NCI-H1436 treated with DMSO at 0.1 percent for 48 hours (cell line): Measurements from ENCODE around the gene PPCS.
"Not testable (repeated sequence)": the region's sequence is repeated elsewhere in the genome, so short reads cannot be mapped to it uniquely, and the experiment has no call there.

Source experiments
- DNase-seq: peaks from one replicate; lab custom pipeline; 2025; lab: John Stamatoyannopoulos, UW

PPCS gene

GRCh38 chr1:42453386-42453785 lies 3.0 kb upstream of the PPCS start:
- no peak for DNase-seq

- DNase-seq = no peak
Measured at GRCh38 chr1:42454403-42454802, 1.9 kb upstream of the PPCS start.

GRCh38 chr1:42456754-42457089 lies 379 bp downstream of the PPCS start:
- no peak for DNase-seq

- DNase-seq = no peak
Measured at GRCh38 chr1:42461196-42461595, 4.9 kb downstream of the PPCS start.

- DNase-seq = peak; percentile 96
Measured at GRCh38 chr1:42462828-42463763, 6.8 kb downstream of the PPCS start, which contains the start of gene CCDC30. TSS of gene CCDC30 (plus strand) at chr1:42463286. CDS start at chr1:42480552, 17,266 bp downstream.

- no peak for DNase-seq
Measured at GRCh38 chr1:42463921-42464320, 7.6 kb downstream of the PPCS start.

GRCh38 chr1:42466030-42466429 lies 9.7 kb downstream of the PPCS start:
- no peak for DNase-seq

GRCh38 chr1:42469727-42470126 lies 13.4 kb downstream of the PPCS start:
- no peak for DNase-seq

GRCh38 chr1:42476605-42477004 lies 20.3 kb downstream of the PPCS start:
- no peak for DNase-seq

- not testable (repeated sequence) for DNase-seq
Measured at GRCh38 chr1:42477354-42477753, 21.0 kb downstream of the PPCS start.

GRCh38 chr1:42477775-42478174 lies 21.4 kb downstream of the PPCS start:
- DNase-seq = no peak

GRCh38 chr1:42479621-42480020 lies 23.3 kb downstream of the PPCS start:
- no peak for DNase-seq

- no peak for DNase-seq
Measured at GRCh38 chr1:42480921-42481320, 24.6 kb downstream of the PPCS start.

GRCh38 chr1:42482635-42483153 lies 26.4 kb downstream of the PPCS start:
- DNase-seq = no peak

GRCh38 chr1:42484382-42484781 lies 28.0 kb downstream of the PPCS start:
- DNase-seq = no peak

GRCh38 chr1:42490237-42490636 lies 33.9 kb downstream of the PPCS start:
- DNase-seq = no peak

- not testable (repeated sequence) for DNase-seq
Measured at GRCh38 chr1:42502031-42502430, 45.7 kb downstream of the PPCS start.

- DNase-seq = no peak
Measured at GRCh38 chr1:42504535-42505128, 48.3 kb downstream of the PPCS start.

GRCh38 chr1:42506576-42506975 lies 50.2 kb downstream of the PPCS start:
- DNase-seq = no peak
